GM10266 (cell line): Measurements from ENCODE around the gene FGF14.

Experiments
- DNase-seq: peaks from one replicate; pipeline ENCODE4 v3.0.0; 2012; ENCODE audit errors: extremely low spot score
- TF ChIP-seq, protein P1 (sequence below): IDR thresholded peaks from 2 replicates; pipeline ENCODE4 v1.5.1; 2012; ENCODE audit warnings: mild to moderate bottlenecking, low read depth; ENCODE audit not compliant: control insufficient read depth, insufficient read depth; ENCODE audit errors: missing control alignments

FGF14 gene

DNA sequence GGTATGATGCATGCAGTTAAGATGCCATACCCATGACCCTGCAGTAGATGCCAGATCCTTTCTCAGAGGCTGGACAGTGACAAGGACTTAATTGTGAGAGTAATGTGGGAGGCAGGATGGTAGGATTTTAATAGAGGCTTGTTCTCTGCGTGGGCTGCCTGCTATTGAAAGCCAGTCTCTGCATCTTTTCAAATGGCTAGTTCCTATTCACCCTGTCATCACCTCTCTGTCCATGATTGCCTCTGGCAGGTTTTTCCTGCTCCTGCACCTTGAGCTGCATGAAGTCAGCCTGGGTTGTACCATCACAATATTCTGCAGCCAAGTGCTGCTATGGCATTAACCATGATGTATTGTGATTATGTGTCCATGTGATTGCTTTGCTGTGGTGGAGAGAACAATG, 508.8 kb downstream of the FGF14 start:
- TF ChIP-seq, protein P1, sequence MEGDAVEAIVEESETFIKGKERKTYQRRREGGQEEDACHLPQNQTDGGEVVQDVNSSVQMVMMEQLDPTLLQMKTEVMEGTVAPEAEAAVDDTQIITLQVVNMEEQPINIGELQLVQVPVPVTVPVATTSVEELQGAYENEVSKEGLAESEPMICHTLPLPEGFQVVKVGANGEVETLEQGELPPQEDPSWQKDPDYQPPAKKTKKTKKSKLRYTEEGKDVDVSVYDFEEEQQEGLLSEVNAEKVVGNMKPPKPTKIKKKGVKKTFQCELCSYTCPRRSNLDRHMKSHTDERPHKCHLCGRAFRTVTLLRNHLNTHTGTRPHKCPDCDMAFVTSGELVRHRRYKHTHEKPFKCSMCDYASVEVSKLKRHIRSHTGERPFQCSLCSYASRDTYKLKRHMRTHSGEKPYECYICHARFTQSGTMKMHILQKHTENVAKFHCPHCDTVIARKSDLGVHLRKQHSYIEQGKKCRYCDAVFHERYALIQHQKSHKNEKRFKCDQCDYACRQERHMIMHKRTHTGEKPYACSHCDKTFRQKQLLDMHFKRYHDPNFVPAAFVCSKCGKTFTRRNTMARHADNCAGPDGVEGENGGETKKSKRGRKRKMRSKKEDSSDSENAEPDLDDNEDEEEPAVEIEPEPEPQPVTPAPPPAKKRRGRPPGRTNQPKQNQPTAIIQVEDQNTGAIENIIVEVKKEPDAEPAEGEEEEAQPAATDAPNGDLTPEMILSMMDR, result no peak
- no peak for DNase-seq

DNA sequence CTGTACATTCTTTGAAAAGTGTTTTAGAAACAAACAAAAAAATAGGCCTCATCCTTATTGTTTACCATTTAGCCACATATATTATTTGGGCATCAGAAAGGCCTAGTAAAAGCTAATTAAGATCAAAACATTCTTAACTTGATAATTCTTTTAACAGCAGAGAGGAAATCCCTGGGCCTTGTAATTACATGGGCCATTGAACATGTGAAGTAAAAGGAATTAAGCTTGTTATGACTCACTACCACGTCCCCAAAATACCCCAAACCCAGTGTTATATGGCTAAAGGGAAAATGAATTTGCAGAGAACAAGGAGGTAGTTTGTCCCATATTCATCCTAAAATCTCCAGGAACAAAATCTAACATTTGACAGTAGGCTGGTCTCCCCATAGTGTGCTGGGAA, 509.6 kb downstream of the FGF14 start:
- DNase-seq, result no peak
- TF ChIP-seq, protein P1, result no peak

DNA sequence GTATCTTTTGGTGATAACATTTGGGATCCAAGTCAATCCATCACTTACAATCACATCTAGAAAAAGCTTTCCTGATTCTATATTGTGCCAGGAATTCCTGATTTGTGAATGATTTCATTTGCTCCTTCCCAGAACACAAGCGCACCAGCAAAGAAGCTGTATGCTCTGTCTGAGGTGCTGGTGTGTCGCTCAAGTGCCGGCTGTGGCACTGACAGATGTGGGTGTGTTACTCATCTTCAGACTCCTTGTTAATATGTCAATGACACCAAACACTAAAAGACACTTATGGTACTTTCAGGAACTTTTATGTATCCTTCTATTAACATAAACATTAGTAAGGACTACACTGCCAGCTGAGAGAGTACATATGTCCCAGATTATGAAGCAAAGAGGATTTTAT, 520.3 kb downstream of the FGF14 start:
- DNase-seq, result no peak

DNA sequence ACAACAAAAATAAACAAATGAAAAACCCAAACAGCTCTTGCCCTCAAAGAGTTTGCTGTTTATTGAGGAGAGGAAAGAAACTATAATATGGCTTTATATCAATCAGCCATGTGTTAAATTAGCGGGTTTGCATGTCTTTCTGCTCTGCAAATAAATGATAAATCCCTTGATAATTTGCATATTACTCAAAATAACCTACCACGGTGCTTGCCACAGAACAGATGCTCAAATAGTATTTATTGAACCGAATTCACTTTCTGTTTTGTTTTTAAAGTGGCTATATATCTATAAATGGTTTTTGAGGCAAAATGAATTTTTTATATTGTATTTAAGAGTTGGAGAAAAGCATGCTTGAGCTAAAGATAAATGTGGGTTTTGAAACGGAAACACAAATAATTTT, 521.3 kb downstream of the FGF14 start:
- DNase-seq, result no peak
- TF ChIP-seq, protein P1, result no peak

More for the DNA sequence above, 520.3 kb downstream of the FGF14 start:
- TF ChIP-seq, protein P1, result no peak

DNA sequence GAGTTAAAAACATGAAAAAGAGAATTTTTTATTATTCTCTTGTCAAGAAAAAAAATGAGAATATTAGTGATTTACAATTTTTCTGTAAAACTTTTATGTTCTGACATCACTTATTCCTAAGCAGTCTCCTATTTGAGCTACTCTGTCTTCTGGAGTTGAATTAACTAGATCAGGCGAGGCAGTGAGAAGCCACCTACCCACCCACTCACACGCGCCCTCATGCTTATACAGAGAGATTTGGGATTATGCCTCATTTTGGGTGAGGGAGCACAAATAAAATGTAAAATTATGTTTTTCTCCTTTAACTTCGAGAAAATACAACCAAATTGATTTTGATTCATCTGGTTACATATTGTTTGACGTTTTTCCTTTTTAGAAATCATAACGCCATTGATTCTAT, 524.9 kb downstream of the FGF14 start:
- no peak for DNase-seq
- TF ChIP-seq, protein P1, result no peak

DNA sequence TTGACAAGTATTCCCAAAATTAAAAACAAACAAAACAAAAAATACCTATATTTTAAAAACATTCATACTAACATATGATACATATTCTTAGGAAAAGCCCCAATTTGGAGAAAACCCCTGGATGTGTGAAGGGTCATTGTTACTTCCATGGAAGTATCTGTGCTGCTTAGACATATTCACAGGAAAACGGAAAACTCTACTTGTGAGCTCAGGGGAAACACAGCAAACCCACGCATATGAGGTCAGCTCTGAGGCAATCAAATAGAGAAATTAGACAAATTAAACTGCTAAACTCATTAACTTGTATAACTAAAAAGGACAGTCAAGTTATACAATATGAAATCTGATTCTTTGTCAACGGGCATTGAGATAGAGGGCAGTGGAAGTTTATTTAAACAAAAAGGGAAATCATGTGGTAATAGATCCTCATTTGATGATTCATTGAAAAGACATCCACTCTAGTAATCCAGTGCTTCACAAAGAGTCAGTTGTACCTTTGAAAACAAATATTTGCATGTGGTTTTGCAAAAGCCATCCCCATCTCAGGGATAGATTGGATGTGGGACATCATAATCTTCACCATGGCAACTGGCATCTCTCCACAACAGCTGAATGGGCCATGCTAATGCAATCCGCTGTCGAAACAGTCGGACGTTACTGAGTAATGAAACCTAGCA, 526.0 kb downstream of the FGF14 start:
- TF ChIP-seq, protein P1, result no peak
- no peak for DNase-seq

DNA sequence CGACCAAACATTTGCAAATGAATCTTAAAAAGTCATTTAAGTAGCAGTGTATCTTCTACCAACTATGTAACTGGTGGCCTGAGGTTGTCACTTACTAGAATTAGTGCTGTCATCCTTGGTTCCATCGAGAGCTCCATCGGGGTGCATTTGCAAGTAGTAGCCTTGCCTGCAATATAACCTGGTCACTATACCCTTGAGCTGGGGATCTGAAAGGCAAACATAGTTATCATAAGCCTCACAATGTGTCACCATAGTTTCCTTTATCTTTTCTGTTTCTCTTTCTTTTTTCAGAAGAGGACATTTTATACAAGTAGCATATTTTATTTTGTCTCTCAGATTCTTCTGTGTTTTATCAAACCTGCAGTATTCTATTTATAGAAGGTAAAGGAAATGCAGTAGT, 526.8 kb downstream of the FGF14 start:
- TF ChIP-seq, protein P1, result no peak
- no peak for DNase-seq
